ENCODE results near the gene FOXA1.

The FOXA1 gene

DNA sequence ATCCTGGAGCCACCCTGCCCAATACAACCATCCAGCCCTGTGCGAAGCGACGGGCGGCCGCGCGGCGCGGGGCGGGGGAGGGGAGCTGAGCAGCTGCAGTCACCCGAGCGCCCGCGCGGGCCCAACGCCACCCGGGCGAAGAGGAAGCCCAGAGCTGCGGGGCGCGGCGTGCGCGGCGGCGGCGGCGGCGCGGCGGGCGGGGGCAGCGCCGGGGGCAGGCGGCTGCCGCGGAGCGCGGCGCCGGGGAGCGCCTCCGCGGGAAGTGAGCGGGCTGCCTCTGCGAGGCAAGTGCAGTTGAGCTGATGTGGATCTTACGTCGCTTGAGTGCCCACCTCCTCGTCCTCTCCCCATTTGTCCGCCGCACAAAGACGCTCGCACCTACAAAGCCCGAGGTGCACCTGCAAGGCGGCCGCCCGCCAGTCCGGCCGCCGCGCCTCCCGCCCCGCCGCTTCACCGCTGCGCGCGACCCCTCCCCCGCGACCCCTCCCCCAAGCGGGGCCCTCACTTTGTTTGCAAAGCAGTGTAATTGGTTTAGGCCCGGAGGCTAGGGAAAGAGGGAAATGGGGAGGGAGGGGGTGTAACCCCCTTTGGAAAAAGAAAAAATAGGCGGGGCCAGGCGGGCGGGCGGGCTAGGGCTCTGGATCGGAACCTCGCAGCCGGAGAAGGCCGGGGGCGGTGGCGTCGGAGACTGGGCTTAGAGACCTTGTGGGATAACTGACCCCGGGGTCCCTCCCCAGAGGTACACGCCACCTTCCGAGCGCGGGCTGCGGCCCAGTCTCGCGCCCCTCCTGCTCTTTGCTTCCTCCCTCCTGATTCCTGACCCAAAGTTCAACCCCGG lies at the start of gene FOXA1, which contains the start of gene TTC6:
FOXA1 (minus strand) TSS at position 279 of the 838 bp plus-strand sequence; CDS start at position 2, 277 bp downstream.
TTC6 (plus strand) TSS at position 659 of the 838 bp plus-strand sequence. CDS start 26,436 bp downstream, outside the sequence.
- DNase-seq (ENCODE audit: low read depth), result no peak

DNA sequence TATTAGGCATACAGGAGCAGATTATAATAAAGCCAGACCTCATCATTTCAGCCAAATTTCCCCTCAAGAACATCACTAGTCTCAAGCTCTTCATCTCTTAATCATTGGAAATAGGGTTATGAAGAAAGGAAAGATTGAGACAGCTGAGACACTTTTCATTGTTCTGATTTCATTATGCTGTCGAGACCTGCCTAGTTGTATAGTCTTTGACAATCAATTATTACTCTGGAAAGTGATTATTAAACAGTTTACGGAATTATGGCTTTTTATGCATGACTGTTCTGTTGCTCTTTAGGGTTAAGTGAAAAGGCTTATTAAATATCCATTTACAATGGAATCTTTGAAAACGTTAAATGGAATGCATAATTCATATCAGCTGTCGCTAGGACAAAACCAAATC lies 48.7 kb upstream of the FOXA1 start:
- DNase-seq (ENCODE audit: low read depth), result no peak

DNA sequence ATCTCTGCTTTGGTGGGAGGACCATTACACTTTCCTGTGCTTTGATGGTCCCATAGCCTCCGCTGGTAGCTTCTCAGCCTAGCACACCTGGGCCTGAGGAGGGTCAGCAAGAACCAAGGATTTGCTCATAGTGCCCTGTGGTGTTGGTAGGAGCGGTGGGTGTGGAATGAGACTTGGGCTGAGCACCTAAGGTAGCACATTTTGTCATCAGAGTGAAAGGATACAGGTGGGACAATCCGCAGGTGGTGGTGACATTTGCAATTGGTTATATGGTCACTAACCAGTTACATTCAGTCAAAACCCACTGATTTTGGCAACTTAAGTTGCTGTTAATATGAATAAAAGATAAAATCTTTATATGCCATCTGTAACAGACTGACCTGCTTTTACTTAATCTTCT lies 47.1 kb upstream of the FOXA1 start:
- no peak for DNase-seq (ENCODE audit: low read depth)

DNA sequence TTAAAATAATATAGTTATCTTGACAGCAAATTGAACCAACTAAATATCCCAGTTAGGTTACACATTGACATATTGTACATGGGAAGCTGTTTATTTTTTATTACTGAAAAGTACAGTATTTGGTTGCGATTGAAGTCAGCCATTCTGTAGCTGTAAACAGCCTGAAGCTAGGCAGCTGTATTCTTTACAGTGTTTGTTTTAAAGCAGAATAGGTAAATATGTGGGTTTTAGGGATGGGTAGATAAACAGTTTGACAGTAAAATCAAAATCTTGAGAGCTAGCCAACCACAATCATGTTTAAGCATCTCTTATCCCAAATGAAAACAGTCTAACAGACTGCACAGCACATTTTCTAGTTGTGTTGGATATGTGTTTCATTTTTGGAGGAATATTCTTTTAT lies 46.1 kb upstream of the FOXA1 start:
- no peak for DNase-seq (ENCODE audit: low read depth)

DNA sequence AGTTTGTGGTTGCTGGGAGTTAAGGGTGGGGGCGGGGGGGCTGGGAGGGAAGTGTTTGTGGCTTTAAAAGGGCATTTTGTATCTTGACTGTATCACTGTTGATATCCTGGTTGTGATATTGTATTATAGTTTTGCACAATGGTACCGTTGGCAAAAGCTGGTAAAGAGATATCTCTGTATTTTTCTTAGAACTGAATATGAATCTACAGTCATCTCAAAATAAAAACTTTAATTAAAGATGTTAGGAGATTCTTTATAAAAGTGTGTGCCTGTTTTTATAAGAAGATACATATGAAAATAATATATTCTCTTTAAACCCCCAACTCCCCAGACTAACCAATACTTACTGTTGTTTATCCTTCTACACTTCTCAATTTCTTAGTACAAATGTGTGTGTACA lies 43.5 kb upstream of the FOXA1 start:
- no peak for DNase-seq (ENCODE audit: low read depth)

DNA sequence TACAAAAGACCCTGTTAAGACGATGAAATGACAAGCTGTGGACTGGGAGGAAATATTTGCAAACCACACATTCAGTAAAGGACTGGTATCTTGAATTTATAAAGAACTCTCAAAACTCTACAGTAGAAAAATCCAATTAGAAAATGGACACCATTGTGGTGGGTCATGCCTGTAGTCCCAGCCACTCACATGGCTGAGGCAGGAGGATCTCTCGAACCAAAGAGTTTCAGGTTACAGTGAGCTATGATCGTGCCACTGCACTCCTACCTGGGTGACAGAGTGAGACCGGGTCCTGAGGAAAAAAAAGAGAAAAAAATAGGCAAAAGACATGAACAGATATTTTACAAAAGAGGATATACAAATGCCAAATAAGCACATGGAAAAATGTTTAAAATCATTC lies 42.3 kb upstream of the FOXA1 start:
- DNase-seq (ENCODE audit: low read depth), result no peak

DNA sequence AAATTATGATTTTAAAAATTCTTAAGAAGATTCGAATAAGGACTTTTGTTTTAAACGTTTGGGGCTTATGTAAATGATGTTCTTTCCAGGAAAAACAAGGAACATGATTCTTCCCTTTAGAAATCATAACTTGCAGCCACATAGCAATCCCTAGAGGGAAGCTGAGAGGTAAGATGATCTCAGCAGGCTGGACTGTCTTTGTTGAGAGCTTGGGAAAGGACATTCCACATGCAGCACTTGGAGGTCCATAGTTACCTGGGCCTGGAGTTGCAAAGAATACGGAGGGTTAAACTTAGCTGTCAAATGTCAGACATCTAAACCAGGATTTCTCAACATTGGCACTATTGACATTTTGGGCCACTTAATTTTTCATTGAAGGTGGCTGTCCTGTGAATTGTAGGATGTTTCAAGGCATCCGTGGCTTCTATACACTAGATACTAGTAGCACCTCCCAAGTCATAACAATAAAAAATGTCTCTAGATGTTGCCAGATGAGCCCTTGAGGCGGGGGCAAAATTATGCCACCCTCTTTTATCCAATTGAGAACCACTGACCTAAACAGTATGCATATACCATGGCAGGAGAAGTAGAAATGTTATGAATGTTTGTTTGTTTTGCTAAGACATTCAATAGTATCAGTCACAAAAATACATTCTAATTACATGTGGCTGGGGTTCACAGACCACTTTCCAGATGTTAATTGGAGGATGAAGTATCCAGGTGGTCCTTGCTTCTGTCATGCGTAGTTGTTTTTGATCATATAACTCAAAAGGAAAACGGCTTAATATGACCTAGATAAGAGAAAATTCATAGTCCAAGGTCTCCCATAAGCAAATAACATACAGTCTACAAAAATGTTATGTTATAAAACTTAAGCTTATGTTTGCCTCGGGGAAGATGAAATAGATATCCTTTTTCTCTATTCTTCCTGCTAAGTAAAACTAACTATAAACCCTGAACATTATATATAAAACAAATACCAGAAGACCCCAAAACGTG lies 30.8 kb upstream of the FOXA1 start:
- DNase-seq (ENCODE audit: low read depth), result no peak

DNA sequence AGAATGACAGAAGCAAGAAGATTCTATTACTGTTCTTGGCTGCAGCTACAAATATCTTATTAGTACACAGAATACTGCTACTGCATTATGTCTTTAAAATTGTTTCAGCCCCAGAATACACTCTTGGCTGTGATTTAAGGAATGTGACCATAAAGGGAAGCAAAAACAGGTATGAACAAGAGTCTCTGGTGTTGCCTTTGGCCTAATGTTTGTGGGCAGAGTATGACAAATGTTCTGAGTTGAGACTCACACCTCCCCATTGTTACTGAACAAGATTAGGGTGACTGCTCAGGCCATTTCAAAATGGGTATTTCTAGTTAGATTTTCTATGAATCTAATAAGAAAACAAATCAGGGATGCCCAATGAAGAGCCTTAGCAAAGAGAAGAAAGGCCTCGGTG lies 28.9 kb upstream of the FOXA1 start:
- no peak for DNase-seq (ENCODE audit: low read depth)

DNA sequence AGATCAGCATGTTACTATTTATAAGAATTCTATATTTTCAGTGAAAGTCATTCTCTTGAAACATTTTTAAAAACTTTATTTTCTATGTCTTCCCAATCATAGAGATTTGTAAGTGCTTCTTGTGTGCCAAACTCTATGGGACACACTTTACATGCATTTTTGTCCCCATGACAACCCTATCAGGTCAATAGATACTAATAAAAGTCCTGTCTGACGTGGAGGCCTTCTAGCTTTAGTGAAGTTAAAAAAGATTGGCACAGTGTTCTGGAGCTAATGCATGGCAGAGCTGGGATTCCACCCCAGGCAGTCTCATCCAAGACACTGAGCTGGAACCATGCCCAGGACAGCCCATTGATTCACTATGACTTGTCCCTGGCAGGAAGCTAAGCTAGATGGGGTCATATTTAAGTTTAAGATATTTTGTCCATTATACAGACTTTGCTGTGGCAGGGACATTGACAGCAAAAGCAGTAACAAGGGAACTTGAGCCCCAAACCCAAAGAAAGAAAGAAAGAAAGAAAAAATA lies 28.4 kb upstream of the FOXA1 start:
- DNase-seq (ENCODE audit: low read depth), result no peak

DNA sequence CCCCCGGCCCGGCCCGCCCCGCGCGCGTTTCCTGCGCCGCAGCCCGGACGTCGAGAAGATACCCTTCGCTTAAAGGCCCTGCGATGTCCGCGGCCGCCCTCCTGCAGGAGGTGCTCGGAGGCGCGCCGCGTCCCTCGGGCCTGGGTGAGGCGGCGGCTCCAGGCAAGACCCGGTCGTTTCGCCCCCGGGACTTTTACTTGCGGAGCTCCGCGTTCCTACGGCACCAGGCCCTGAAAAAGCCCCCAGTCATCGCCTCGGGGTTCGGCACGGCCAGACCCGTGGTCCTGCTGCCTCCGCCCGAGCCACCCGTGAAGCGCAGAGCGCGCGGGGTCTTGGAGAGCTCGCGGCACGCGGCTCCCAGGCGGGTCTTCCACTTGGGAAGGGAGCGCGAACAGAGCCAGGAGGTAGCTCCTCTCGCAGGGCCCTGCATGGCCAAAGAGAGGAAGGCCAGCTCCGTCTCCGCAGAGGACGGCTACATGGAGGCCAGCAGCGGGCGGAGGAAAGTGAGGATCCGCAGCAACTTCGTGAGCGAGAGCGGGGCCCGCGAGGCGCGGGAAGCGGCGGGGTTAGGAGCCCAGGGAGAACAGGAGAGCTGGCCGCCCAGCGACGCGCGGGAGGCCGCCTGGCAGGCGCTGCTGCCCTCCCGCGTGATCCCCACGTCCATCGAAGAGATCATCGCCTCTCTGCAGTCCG lies 27.3 kb upstream of the FOXA1 start:
- no peak for DNase-seq (ENCODE audit: low read depth)

DNA sequence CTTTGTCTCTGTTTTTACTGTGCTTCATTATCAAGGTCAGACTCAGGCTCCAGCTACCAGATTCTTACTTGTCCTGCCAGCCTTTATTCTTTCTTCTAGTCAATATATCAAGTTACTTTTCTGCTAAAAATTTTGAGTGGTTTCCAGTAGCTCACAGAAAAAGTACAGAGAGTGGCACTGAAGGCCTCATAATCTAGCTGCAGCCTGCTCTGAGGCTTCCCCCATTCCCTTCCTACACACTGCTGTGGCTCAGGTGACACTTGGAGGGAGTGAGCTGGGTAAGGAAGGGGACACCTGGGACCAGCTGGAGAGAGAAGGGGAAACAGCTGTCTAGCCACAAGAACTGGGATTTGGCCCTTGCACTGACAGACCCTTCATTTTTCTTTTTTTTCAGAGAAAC lies 25.8 kb upstream of the FOXA1 start:
- no peak for DNase-seq (ENCODE audit: low read depth)

DNA sequence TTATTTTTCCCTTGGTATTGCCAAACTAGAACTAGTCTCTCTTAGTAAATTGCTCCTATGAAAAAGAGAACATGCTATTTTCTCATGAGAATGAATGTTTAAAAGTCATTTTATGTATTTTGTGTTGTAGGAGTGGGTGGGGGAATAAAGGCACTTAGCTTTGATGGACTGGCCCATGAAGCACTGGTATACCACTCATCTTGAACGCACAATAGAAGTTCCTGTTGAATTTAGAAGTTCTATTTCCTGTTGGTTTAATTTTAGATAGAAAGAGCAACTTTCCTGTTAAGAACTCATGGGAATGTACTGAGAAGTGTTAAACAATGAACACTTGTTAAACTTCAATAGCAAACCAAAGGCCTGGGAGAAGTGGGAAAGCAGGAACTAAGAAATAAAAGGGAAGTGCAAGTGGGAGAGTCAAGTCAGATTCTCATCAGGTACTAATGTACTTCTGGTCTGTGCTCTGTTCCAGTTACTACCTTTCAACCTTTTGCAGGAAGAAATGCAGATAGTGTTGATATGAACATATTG lies 23.5 kb upstream of the FOXA1 start:
- no peak for DNase-seq (ENCODE audit: low read depth)

DNA sequence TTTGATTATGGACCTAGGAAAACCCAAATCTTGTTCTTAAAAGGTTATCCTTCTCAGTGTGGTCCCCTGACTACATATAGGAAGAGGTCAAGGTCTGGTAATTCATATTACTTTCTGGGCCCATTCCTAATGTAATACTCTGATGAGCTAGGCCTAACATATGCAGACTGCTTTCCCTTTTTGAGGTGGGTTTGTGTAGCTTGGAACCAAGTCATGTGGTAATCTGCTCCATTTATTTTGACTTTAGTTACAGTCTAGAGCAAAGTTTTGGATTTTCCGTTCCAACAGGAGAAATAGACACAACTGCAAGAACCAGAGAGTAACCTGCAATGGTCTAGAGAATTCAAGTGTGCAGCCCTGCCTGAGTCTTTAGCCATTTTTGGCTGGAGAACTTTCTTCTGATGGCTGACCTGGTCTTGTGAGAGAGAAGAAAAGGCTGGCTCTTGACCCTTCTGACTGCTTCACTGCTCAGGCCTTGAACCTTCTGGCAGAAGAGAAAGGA lies 22.9 kb upstream of the FOXA1 start:
- DNase-seq (ENCODE audit: low read depth), result no peak

DNA sequence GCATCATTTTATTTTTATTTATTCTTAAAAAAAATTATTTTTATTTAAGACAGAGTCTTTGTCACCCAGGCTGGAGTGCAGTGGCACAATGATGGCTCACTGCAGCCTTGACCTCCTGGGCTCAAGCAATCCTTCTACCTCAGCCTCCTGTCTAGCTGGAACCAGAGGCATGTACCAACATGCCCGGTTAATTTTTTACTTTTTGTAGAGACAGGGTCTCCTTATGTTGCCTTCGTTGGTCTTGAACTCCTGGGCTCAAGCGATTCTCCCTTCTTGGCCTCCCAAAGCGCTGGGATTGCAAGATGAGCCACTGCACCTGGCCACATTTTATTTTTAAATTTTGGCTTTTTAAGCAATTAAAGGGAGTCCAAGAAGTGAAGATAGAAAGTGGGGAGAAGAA lies 21.8 kb upstream of the FOXA1 start:
- DNase-seq (ENCODE audit: low read depth), result no peak

DNA sequence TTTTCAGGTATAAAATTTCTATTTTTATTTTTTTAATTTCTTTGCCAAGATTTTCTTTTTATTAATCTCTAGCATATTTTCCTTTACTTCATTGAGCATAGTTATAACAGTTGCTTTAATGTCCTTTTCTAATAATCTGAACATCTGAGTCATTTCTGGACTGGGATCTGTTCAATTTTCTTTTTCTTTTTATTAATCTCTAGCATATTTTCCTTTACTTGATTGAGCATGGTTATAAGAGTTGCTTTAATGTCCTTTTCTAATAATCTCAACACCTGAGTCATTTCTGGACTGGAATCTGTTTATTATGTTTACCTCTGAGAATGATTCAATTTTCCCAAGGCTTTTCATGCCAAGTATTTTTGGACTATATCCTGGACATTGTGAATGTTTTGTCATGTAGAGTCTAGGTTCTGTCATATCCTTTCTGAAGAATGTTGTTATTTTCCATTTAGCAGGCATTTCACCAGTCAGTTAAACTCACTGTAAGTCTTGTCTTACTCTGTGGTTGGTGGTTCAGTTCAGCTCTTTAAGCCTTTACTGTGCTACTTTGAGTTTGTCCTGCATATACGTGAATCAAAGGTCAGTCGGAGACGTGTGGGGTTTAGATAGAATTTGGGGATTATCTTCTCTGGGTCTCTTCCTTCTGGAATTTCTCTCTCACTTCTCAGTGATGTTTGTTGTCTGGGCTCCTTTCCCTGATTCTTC lies 20.7 kb upstream of the FOXA1 start:
- DNase-seq (ENCODE audit: low read depth), result no peak

DNA sequence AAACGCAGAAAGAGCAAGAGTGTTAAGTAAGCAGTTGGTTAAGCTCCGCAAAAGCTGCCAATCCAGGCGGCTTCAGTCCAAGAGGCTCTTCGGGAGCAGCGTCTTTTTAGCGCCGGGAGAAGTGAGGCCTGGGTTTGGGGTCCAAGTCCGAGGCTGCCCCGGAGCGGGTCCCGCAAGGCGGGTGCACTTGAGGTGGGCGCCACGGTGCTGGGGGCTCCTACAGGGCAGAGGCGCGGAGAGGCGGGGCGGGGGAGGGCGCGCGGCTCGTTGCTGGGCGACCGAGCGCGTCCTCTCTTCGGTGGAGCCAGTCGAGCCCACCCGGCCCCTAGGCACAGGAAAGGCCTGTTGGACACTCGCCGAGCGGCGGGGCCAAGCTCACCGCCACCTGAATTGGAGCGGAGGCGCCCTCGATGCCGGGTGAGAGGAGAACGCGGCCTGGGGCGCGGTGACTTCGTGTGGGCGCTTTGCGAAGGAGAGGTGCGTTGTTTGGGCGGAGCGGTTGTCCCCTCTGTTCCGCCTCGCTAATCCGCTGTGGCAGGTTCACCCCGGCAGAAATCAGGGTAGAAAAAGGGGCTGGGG lies 16.0 kb upstream of the FOXA1 start:
- DNase-seq (ENCODE audit: low read depth), result no peak

DNA sequence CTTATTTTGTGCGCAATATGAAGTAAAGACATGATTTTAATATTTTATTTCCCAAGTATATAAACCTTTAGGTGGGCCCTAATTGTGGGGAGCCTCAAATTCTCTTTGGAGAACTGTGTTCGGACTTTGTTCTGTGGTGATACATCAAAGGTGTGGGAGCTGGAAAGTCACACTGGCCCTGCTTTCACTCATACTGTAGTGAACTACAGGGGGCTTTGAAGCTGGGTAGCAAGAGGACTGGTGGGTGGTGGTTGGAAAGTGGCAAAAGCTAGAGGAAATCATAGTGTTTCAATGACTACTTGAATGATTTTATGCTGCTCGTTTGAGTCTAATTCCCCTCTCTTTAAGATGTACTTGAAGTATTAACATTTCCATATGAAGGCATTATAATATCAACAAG lies 13.6 kb upstream of the FOXA1 start:
- DNase-seq (ENCODE audit: low read depth), result no peak

DNA sequence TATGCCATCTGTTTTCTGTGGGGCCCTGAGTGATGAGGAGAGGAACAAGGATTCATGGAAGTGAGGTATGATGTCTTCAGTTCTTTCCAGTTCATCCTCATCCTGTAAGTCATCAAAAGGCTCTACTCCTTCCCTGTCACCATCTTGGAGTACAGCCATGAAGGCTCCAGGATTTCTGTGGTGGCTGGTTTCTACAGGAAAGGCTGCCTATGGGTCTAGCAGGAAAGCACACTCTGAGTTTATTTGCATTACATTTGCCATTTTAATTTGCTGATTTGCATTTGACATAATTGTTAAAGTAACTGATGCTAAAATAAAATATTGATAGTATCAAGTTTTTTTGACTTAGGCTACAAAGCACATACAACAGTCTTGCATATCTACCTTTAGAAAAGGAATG lies 11.6 kb upstream of the FOXA1 start:
- no peak for DNase-seq (ENCODE audit: low read depth)

DNA sequence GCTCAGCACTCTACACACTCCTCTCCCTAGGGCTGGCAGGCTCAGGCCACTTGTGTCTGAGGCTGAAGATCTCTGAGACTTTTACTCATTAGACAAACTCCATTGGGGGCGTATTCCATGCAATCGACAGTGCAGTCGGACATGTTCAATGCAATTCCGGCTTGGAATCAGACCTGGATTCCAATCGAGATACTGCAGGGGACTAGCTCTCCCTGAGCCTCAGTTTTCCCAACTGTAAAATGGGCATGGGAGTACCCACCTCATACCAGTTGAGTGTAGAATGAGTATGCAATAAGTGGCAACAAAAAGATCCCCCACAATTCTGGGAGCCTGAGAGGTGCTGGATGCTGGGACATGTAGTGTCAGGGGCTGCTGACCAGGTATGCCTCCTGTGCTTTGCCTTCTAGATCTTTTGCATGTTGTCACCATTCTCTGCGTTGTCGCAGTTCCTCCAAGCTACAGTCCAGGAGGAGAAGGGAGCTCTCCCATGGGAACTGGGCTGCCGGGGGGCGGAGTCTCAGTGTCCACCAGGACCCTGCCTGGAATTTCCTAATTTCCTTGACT lies 8.7 kb upstream of the FOXA1 start:
- no peak for DNase-seq (ENCODE audit: low read depth)

Data from activated T-cell treated with anti-CD3 and anti-CD28 coated beads for 1 hour (primary cell).